ENCODE data around the gene ZBTB39.
"Not testable (repeated sequence)": the region's sequence is repeated elsewhere in the genome, so short reads cannot be mapped to it uniquely, and the experiment has no call there.

Gene ZBTB39

GRCh38 chr12:57027011-57027804 lies 20.9 kb upstream of the ZBTB39 start:
- ChIA-PET POLR2A (interaction anchor here (0.6 kb wide), 1 partner anchor 10 kb away, joined by 3 read pairs; no protein-coding TSS in a partner anchor), CTCF (interaction anchor here (0.6 to 3.8 kb wide), 9 partner anchors 11 to 266 kb away, joined by 3 to 25 read pairs (median 5); partner anchors contain the start of genes TAC3 and ZBTB39)
- no peak for DNase-seq (ENCODE audit: low read depth, low spot score)
- H3K4me3 ChIP-seq (ENCODE audit: low read depth, low read length) = no peak overlapping the region
- TF ChIP-seq CTCF (IDR thresholded peaks at IDR 0.05; ENCODE audit: insufficient read depth, low read length, missing control alignments) = no peak

- TF ChIP-seq CTCF (IDR thresholded peaks at IDR 0.05; ENCODE audit: insufficient read depth, low read length, missing control alignments) = no peak
- H3K4me3 ChIP-seq (ENCODE audit: low read depth, low read length) = no peak overlapping the region
- CTCF ChIA-PET = interaction anchor here (0.9 to 3.8 kb wide), 7 partner anchors 9 to 40 kb away, joined by 3 to 25 read pairs (median 5); partner anchors contain the start of genes TAC3 and ZBTB39
- POLR2A ChIA-PET = no interaction called here
- DNase-seq (ENCODE audit: low read depth, low spot score) = no peak
These were observed 18.9 kb upstream of the ZBTB39 start for GRCh38 chr12:57025196-57025595.

- H3K4me3 ChIP-seq (ENCODE audit: low read depth, low read length); POLR2A ChIA-PET; DNase-seq (ENCODE audit: low read depth, low spot score): not testable (repeated sequence)
- CTCF ChIA-PET = interaction anchor here (0.8 to 10.3 kb wide), 5 partner anchors 10 to 38 kb away, joined by 3 to 134 read pairs (median 4); partner anchors contain the start of gene ZBTB39
These were observed 16.0 kb upstream of the ZBTB39 start for GRCh38 chr12:57022324-57022723.

GRCh38 chr12:57019983-57020719 lies 13.8 kb upstream of the ZBTB39 start:
- no peak for DNase-seq (ENCODE audit: low read depth, low spot score)
- TF ChIP-seq CTCF (IDR thresholded peaks at IDR 0.05; ENCODE audit: insufficient read depth, low read length, missing control alignments) = no peak
- no peak overlapping the region for H3K4me3 ChIP-seq (ENCODE audit: low read depth, low read length)
- ChIA-PET POLR2A (no interaction called here), CTCF (interaction anchor here (1.0 to 10.3 kb wide), 5 partner anchors 9 to 43 kb away, joined by 3 to 134 read pairs (median 17); partner anchors contain the start of gene ZBTB39)

- CTCF ChIA-PET = interaction anchor here (1.0 to 10.3 kb wide), 8 partner anchors 8 to 105 kb away, joined by 3 to 134 read pairs (median 8); partner anchors contain the start of genes MYO1A and ZBTB39
- POLR2A ChIA-PET = no interaction called here
- H3K4me3 ChIP-seq (ENCODE audit: low read depth, low read length) = no peak overlapping the region
- TF ChIP-seq CTCF (IDR thresholded peaks at IDR 0.05; ENCODE audit: insufficient read depth, low read length, missing control alignments) = no peak
- no peak for DNase-seq (ENCODE audit: low read depth, low spot score)
These were observed 12.6 kb upstream of the ZBTB39 start for GRCh38 chr12:57018906-57019305.

- CTCF ChIA-PET = interaction anchor here (1.1 to 10.3 kb wide), 7 partner anchors 8 to 106 kb away, joined by 4 to 134 read pairs (median 10); partner anchors contain the start of genes MYO1A and ZBTB39
- POLR2A ChIA-PET; DNase-seq (ENCODE audit: low read depth, low spot score); H3K4me3 ChIP-seq (ENCODE audit: low read depth, low read length): not testable (repeated sequence)
These were observed 12.0 kb upstream of the ZBTB39 start for GRCh38 chr12:57018353-57018752.

- POLR2A ChIA-PET = no interaction called here
- TF ChIP-seq CTCF (IDR thresholded peaks at IDR 0.05; ENCODE audit: insufficient read depth, low read length, missing control alignments) = no peak
- CTCF ChIA-PET = interaction anchor here (0.9 to 10.3 kb wide), 7 partner anchors 10 to 47 kb away, joined by 3 to 134 read pairs (median 9); partner anchors contain the start of gene ZBTB39
- H3K4me3 ChIP-seq (ENCODE audit: low read depth, low read length) = no peak within 1 kb of the TSS
- no peak for DNase-seq (ENCODE audit: low read depth, low spot score)
These were observed 10.0 kb upstream of the ZBTB39 start, which contains the start of gene TAC3 for GRCh38 chr12:57016348-57016747. TSS of gene TAC3 (minus strand) at chr12:57016529. CDS start at chr12:57015797, 732 bp downstream.

All from AG04449 (cell line).